PC-3 (cell line): ENCODE measurements around the gene CCDC122. TPM values are rescaled to one million over a fixed set of nuclear protein-coding genes. Genes with fewer than 3 reads are reported as not detected.

Source experiments
- ATAC-seq: fragments of 200-7000 bp; cut with Tn5 transposase; 2 replicates; pipeline ENCODE4 v1.9.1; 2020; ENCODE audit warnings: mild to moderate bottlenecking, moderate library complexity
- BruUV-seq: library from RNA; stranded (reverse); fragments of 400-500 nt; replicated peaks from 2 replicates; lab custom pipeline; 2021; lab: Mats Ljungman, UMichigan
- CTCF ChIA-PET: fragments of 300-600 bp; sonication (Branson Sonifier 250); formaldehyde crosslinking; loops from one replicate; lab custom pipeline; 2022; ENCODE audit warnings: antibody characterized with exemption; lab: Charles Lee
- POLR2A ChIA-PET: fragments of 300-600 bp; sonication (Branson Sonifier 250); formaldehyde crosslinking; loops from one replicate; lab custom pipeline; 2022; ENCODE audit warnings: antibody characterized with exemption; ENCODE audit not compliant: unreplicated experiment; lab: Charles Lee
- DNase-seq: peaks from one replicate; pipeline ENCODE4 v3.0.0-alpha.2; 2015
- H2AFZ ChIP-seq: fragments of 300-600 bp; sonication (generic); 2 replicates; pipeline ENCODE4 v1.6.0; 2016; ENCODE audit warnings: antibody characterized with exemption, low read length
- H3F3A ChIP-seq: fragments of 300-600 bp; sonication (generic); one replicate; pipeline ENCODE4 v1.6.0; 2017; ENCODE audit warnings: antibody characterized with exemption, low read length, control low read depth, mild to moderate bottlenecking; ENCODE audit not compliant: unreplicated experiment
- H3K27ac ChIP-seq: fragments of 300-600 bp; sonication (generic); 2 replicates; pipeline ENCODE4 v1.5.1; 2016; ENCODE audit warnings: mild to moderate bottlenecking, low read length
- H3K27me3 ChIP-seq: fragments of 300-600 bp; sonication (generic); 2 replicates; pipeline ENCODE4 v1.6.1; 2016; ENCODE audit warnings: low read length, mixed read lengths
- H3K36me3 ChIP-seq: fragments of 300-600 bp; sonication (generic); 2 replicates; pipeline ENCODE4 v1.6.1; 2016; ENCODE audit warnings: low read depth, mixed run types, low read length, mixed read lengths
- H3K4me1 ChIP-seq: fragments of 300-600 bp; sonication (generic); 2 replicates; pipeline ENCODE4 v1.5.1; 2016; ENCODE audit warnings: low read length; ENCODE audit not compliant: insufficient read depth
- H3K4me2 ChIP-seq: fragments of 300-600 bp; sonication (generic); 2 replicates; pipeline ENCODE4 v1.6.0; 2016; ENCODE audit warnings: low read length
- H3K4me3 ChIP-seq: fragments of 300-600 bp; sonication (generic); 2 replicates; pipeline ENCODE4 v1.5.1; 2016; ENCODE audit warnings: mild to moderate bottlenecking, low read length, mixed read lengths
- H3K79me2 ChIP-seq: fragments of 300-600 bp; sonication (generic); 2 replicates; pipeline ENCODE4 v1.6.1; 2017; ENCODE audit warnings: low read length, mixed read lengths
- H3K9ac ChIP-seq: fragments of 300-600 bp; sonication (generic); 2 replicates; pipeline ENCODE4 v1.6.0; 2016; ENCODE audit warnings: mild to moderate bottlenecking, low read length
- H3K9me2 ChIP-seq: fragments of 300-600 bp; sonication (generic); replicated peaks from 2 replicates; pipeline ENCODE4 v1.6.1; 2016; ENCODE audit warnings: mixed run types, low read length, mixed read lengths
- H3K9me3 ChIP-seq: fragments of 300-600 bp; sonication (generic); 2 replicates; pipeline ENCODE4 v1.6.1; 2016; ENCODE audit warnings: low read length, mixed read lengths
- H4K20me1 ChIP-seq: fragments of 300-600 bp; sonication (generic); 2 replicates; pipeline ENCODE4 v1.6.1; 2016; ENCODE audit warnings: low read length, mixed read lengths
- EZH2 ChIP-seq: fragments of 300-600 bp; sonication (generic); IDR thresholded peaks from one replicate; pipeline ENCODE4 v1.6.1; 2017; ENCODE audit warnings: antibody characterized with exemption, mild to moderate bottlenecking, low read length; ENCODE audit not compliant: unreplicated experiment
- EZH2phosphoT487 ChIP-seq: fragments of 300-600 bp; sonication (generic); IDR thresholded peaks from 2 replicates; pipeline ENCODE4 v1.6.1; 2018; ENCODE audit warnings: mild to moderate bottlenecking, antibody characterized with exemption, low read length, borderline replicate concordance
- intact Hi-C: fragments of 100-400 bp; cut with micrococcal nuclease; formaldehyde crosslinking; loops from 2 replicates; pipeline ENCODE4 v1.9.0; 2023
- total RNA-seq: library from RNA; depleted of rRNA; stranded (reverse); fragments of >200 nt; gene quantifications from 2 replicates; pipeline ENCODE4 v1.2.3, GENCODE V29; 2014
- TF ChIP-seq, protein P1 (sequence below): fragments of 300-600 bp; sonication (generic); conservative IDR thresholded peaks from 2 replicates; pipeline ENCODE4 v1.5.1; 2017; ENCODE audit warnings: antibody characterized with exemption, low read depth, mild to moderate bottlenecking, low read length

The CCDC122 gene
- total RNA-seq, 1 experiment from 2014 or later, result 4.6 TPM

DNA sequence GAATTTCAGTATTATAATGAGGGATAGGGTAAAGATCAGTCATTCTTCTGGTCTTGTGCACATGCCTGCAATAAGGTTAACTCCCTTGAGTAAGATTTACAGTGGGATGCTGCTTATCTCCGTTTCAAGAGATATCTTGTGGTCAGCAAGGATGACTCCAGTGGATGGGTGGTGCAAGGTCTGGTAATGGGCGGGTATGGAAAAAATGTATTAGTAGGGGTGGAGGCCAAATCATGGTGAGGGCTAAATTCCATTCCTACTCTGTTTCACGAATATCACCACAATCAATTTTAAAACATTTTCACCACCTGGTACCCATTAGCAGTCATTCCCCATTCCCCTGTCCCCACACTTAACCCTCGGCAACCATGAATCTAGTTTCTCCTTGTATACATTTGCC, 40.6 kb downstream of the CCDC122 start:
- no peak for TF ChIP-seq EZH2phosphoT487
- no peak for TF ChIP-seq EZH2
- TF ChIP-seq, protein P1, sequence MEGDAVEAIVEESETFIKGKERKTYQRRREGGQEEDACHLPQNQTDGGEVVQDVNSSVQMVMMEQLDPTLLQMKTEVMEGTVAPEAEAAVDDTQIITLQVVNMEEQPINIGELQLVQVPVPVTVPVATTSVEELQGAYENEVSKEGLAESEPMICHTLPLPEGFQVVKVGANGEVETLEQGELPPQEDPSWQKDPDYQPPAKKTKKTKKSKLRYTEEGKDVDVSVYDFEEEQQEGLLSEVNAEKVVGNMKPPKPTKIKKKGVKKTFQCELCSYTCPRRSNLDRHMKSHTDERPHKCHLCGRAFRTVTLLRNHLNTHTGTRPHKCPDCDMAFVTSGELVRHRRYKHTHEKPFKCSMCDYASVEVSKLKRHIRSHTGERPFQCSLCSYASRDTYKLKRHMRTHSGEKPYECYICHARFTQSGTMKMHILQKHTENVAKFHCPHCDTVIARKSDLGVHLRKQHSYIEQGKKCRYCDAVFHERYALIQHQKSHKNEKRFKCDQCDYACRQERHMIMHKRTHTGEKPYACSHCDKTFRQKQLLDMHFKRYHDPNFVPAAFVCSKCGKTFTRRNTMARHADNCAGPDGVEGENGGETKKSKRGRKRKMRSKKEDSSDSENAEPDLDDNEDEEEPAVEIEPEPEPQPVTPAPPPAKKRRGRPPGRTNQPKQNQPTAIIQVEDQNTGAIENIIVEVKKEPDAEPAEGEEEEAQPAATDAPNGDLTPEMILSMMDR, result no peak
- H3F3A ChIP-seq, result no peaks in the 10 kb centered on the region
- no peaks in the 10 kb centered on the region for H4K20me1 ChIP-seq
- BruUV-seq, result no TSS peak
- DNase-seq (no peak), ATAC-seq (no peak)
- H3K9ac ChIP-seq, result no peak overlapping the region
- POLR2A ChIA-PET, result no interaction called here
- no peaks in the 10 kb centered on the region for H3K4me1 ChIP-seq
- H3K9me2 ChIP-seq, result no peaks in the 10 kb centered on the region
- no peaks in the 10 kb centered on the region for H3K79me2 ChIP-seq
- CTCF ChIA-PET, result no interaction called here
- H3K36me3 ChIP-seq, result no peaks in the 10 kb centered on the region
- H3K27ac ChIP-seq, result no peak overlapping the region
- no peaks in the 10 kb centered on the region for H3K9me3 ChIP-seq
- H2AFZ ChIP-seq, result no peak overlapping the region
- no peak overlapping the region for H3K4me3 ChIP-seq
- H3K27me3 ChIP-seq, result no peaks in the 10 kb centered on the region
- intact Hi-C loops, result no loop called here
- H3K4me2 ChIP-seq, result no peak overlapping the region

DNA sequence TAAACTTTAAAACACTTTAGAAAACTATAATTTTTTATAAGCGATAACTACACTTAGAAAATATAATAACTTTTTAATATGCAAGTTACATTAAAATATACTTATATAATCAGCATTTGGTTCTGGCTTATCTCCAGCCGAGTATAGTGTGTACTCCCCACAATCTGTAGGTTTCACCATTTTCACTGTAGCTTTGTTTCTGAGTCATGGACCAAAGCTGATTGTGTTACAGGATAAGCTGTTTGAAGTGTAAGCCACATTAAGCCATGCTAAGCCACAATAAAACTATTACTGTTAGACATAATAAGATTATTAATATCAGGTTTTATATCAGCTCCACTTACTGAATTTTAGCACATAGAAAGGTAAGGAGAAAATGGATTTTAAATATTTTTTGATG, 43.8 kb downstream of the CCDC122 start:
- no peak overlapping the region for H3K9ac ChIP-seq
- H4K20me1 ChIP-seq, result no peaks in the 10 kb centered on the region
- TF ChIP-seq EZH2 (no peak), EZH2phosphoT487 (no peak)
- TF ChIP-seq, protein P1, result no peak
- no peak overlapping the region for H2AFZ ChIP-seq
- H3F3A ChIP-seq, result no peaks in the 10 kb centered on the region
- ChIA-PET POLR2A (no interaction called here), CTCF (no interaction called here)
- H3K9me2 ChIP-seq, result no peaks in the 10 kb centered on the region
- intact Hi-C loops, result no loop called here
- no peaks in the 10 kb centered on the region for H3K27me3 ChIP-seq
- H3K36me3 ChIP-seq, result no peaks in the 10 kb centered on the region
- H3K4me3 ChIP-seq, result no peak overlapping the region
- BruUV-seq, result no TSS peak
- no peak for ATAC-seq
- H3K79me2 ChIP-seq, result no peaks in the 10 kb centered on the region
- no peak for DNase-seq
- H3K27ac ChIP-seq, result no peak overlapping the region
- H3K4me1 ChIP-seq, result peaks cover 8% of the 10 kb centered on the region
- H3K9me3 ChIP-seq, result no peaks in the 10 kb centered on the region
- H3K4me2 ChIP-seq, result no peak overlapping the region

DNA sequence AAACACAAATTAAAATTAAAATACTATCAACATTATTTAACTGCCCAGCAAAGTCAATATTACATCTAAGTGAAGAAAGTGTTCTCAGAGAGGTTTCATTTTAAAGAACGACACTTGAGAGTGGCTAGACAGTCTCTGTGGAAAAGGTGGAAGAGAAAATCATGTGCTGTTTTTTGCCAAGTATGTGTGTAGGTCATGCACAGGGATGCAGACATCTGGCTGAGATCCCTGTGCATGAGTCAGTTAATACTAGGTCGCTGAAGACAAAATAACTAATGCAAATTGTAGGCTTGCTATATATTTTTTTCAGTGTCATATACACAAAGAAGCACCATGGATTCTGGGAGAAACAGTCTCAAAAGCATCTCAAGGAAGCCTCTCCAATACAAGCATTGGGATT, 48.5 kb downstream of the CCDC122 start:
- Histone ChIP-seq H3K4me1 (peaks cover 9% of the 10 kb centered on the region), H3K9me3 (no peaks in the 10 kb centered on the region), H3K9me2 (no peaks in the 10 kb centered on the region), H3K9ac (no peak overlapping the region), H4K20me1 (no peaks in the 10 kb centered on the region), H3K4me3 (no peak overlapping the region), H2AFZ (no peak overlapping the region), H3K27me3 (no peaks in the 10 kb centered on the region), H3F3A (no peaks in the 10 kb centered on the region), H3K27ac (no peak overlapping the region), H3K79me2 (no peaks in the 10 kb centered on the region), H3K4me2 (no peak overlapping the region), H3K36me3 (no peaks in the 10 kb centered on the region)
- TF ChIP-seq EZH2phosphoT487 (no peak), EZH2 (no peak)
- TF ChIP-seq, protein P1, result no peak
- BruUV-seq, result no TSS peak
- POLR2A ChIA-PET, result no interaction called here
- DNase-seq, result peak; percentile 29
- intact Hi-C loops, result no loop called here
- ATAC-seq, result peak; percentile 29; the same call in 1 of the 2 replicates
- CTCF ChIA-PET, result no interaction called here
